ENCODE data around the gene DAZAP1. TPM values are rescaled to one million over a fixed set of nuclear protein-coding genes. Genes with fewer than 3 reads are reported as not detected.

DAZAP1 gene
- total RNA-seq, 1 donor from 2014 or later = 81.2 TPM

DNA sequence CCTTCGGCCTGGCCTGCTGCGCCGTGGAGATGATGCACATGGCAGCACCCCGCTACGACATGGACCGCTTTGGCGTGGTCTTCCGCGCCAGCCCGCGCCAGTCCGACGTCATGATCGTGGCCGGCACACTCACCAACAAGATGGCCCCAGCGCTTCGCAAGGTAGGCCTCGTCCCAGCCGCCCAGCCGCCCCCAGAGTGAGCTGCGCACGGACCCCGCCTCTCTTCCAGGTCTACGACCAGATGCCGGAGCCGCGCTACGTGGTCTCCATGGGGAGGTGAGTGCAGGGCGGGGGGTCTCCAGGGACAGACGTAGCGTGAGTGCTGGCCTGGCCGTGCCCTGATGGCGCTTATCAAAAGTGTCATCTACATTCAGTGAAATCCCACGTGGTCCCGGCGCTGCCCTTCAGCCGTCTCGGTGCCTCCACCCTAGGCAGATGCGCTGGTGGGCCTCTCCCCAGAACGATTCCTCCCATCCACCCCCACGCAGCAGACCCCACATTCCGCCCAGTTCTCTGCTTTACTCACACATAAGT is 16.4 kb upstream of the DAZAP1 start:
- no peak for DNase-seq (ENCODE audit: low spot score)
- intact Hi-C loops (cut with DNase I) = no loop called here

DNA sequence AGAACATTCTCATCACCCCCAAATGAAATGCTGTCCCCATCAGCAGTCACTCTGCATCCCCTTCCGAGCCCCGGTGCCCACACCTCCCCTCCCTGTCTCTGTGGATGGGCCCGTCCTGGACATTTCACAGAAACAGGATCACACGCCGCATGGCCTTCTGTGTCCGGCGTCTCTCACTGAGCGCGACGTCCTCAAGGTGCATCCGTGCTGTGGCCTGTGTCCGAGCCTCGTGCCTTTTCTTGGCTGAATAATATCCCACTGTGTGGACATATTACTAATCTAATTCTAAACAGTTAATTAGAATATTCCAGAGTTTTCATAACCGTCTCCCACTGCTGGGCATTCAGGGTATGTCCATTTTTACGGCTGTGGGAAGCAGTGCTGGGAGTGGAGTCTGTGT is 15.0 kb upstream of the DAZAP1 start:
- DNase-seq (ENCODE audit: low spot score) = no peak
- intact Hi-C loops (cut with DNase I) = no loop called here

DNA sequence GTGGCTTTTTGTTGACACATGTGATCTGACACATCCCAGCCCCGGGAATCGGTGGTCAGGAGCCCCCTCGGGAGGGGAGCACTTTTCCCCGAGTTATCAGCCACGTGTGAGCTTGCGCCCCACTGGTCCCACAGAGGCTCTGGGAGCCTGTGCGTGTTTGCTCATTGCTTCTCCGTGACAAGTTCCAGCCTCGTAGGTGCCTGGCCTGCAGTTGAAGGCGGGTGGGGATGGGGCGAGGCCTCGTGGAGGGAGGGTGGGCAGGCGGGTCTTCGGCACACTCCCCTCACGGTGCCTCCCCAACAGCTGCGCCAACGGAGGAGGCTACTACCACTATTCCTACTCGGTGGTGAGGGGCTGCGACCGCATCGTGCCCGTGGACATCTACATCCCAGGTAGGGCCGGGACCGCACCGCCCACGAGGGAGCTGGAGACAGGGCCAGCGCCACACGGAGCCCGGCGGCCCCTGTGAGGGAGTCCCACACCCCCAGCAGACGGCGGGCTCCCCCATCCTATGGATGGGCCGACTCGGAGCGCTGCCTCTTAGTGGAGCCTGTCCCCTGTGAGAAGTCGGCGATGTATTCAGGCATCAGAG is 14.4 kb upstream of the DAZAP1 start:
- DNase-seq (ENCODE audit: low spot score) = no peak
- intact Hi-C loops (cut with DNase I) = no loop called here

DNA sequence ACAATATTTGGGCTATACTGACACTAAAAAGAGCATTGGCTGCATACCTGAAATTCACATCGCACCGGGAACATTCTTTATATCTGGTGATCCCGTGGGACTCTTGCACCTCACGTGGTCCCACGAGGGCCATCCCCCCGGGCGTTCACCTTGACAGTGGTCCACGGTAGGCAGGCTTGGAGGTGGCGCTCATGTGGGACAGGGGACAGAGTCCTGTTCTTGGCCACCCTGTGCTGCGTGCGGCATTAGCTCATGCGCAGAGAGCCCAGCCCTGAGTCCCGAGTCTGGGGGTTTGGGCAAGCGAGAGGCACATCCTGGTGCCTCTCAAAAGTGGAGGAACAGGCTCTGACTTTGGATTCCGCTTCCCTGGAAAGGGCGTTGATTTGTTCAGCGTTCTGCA is 13.5 kb upstream of the DAZAP1 start:
- intact Hi-C loops (cut with DNase I) = no loop called here
- no peak for DNase-seq (ENCODE audit: low spot score)

DNA sequence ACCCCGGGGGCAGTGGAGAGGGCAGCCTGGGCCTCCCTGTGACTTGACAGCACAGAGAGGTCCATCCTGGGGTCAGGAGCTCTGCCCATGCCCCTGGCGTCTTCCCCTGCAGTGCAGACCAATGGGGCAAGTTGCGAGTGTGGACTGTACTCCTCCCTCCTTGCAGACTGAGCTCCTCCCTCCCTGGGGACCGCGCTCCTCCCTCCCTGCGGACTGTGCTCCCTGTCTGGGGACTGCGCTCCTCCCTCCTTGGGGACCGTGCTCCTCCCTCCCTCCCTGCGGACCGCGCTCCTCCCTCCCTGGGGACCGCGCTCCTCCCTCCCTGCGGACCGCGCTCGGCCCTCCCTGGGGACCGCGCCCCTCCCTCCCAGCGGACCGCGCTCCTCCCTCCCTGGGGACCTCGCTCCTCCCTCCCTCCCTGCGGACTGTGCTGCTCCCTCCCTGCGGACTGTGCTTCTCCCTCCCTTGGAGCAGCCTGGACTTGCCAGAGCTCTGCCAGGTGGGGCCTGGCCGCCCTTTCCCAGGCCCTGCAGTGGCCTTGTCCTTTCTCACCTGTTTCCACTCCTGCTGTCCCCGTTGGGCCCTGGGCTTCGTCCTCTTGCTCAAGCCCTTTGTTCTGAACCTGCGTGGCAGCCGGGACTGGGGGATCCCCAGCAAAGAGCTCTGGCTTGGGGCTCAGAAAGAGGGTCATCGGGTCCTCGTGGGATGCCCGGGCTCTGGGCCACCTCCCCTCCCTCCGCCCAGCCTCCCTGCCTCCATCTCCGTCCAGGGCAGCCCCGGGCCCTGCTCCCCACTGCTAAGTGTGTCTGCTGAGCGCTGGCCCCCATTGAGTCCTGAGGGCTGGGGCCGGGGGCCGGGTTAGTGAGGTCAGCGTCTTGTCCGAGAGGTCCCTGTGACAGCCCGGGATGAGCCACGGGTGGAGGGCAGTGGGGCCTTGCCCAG is 12.9 kb upstream of the DAZAP1 start:
- no peak for DNase-seq (ENCODE audit: low spot score)
- intact Hi-C loops (cut with DNase I) = no loop called here

DNA sequence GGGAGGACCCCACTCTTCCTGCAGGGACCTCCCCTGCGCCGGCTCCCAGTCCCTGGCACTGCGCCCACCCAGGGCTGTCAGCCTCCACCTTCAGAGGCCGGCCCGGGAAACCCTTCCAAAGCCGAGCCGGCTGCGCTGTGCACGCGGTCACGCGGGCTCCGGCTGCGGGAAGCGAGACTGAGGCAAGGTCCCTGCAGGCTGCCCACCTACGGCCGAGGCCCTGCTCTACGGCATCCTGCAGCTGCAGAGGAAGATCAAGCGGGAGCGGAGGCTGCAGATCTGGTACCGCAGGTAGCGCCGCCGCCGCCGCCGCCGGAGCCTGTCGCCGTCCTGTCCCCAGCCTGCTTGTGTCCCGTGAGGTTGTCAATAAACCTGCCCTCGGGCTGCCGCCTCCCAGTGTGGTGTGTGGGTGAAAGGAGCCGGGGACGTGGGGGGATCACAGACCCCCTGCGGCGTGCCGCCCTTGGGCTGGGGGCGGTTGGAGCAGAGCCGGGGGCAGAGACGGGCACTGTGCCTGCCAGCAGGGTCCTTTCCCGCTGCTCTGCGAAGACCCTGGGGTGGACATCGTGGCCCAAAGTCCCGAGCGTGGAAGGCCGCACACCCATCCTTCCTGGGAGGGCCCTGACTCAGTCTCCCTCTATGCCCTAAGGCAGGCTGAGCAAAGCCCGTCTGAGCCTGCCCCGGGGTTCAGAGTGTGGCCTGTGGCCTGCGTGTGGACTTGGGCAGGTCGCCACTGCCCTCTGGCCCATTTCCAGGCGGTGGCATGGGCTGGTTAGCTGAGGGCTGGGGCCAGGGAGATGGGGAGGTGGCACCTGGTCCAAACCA is 12.0 kb upstream of the DAZAP1 start:
- intact Hi-C loops (cut with DNase I) = no loop called here
- DNase-seq (ENCODE audit: low spot score) = no peak

DNA sequence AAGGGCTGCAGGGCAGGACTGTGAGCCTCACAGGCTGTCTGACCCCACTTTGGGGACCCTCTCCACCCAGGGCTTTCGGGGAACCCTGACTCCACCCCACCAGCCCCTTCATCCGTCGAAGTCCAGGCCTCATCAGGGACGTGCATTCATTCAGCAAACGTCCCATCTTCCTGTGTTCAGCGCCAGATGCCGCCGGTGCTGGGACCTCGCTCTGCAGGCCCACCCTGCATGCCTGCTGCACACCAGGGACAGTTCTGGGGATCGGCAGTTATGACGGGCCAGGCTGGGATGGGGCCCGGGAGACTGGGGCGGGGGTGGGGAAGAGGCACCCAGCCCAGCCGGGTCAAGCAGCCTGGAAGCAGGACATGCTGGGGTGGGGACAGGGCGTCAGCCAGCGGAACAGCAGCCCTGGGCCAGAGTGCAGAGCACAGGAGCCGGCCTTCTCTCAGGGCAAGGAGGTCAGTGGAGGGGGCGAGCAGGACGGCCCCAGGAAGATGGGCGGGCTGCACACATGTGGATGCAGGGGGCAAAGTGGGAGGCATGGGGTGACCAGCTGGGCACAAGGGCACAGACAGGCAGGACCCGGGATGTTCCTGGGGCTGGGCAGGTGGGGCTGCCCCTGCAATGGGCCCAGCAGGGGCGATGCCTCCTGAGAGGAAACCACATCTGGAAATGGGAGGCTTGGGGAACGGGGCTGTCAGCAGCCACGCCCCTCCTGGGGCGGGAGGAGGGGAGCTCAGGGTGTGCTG is 11.2 kb upstream of the DAZAP1 start:
- no peak for DNase-seq (ENCODE audit: low spot score)
- intact Hi-C loops (cut with DNase I) = no loop called here

DNA sequence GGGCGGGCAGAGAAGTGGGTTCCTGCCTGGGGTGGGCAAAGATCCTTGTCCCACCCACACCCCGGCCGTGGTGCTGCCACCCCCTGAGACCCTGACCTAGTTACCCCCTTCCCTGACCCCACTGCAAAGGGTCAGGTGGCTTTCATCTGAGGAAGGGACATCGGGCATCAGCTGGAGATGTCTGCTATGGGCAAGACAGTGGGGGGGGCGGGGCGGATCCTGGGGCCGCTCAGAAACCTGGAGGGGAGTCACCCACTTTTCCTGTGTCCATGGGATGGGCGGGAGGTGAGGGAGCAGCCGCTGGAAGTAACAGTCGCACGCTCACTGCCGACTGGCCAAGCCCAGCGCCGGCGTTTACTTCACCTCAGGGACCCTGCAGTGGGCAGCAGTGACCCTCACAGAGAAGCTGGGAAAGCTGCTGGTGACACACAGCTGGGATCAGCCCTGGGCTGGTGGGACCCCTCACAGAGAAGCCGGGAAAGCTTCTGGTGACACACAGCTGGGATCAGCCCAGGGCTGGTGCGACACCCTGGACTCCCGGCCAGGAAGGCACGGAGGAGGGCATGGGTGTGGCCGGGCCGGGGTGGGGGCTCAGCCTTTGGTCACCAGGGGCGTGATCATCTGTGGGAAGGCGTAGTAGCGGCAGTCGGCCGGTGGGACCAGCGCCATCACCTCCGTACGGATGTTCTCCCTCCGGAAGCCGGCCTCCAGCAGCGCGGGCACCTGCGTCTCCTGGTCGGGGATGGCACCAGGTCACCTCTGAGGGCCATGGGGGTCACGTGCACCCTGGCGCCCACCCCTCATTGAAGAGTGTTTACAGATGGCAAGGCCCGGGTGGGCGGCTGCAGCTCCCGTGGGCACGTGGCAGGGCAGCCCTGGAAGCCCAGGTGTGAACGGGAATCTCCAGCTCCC is 10.4 kb upstream of the DAZAP1 start:
- DNase-seq (ENCODE audit: low spot score) = no peak
- intact Hi-C loops (cut with DNase I) = no loop called here

DNA sequence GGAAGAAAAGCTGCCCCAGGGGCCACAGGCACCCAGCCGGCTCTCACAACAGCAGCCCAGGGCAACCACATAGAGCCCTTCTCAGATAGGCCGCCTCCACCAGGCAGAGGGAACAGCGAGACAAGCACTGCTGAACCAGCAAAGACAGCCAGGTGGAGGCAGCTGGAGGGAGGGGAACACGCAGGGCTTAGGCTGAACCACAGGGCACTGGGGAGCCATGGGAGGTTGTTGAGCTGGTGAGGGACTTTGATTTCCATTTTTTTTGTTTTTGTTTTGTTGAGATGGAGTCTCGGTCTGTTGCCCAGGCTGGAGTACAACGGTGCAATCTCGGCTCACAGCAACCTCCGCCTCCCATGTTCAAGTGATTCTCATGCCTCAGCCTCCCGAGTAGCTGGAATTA is 9.5 kb upstream of the DAZAP1 start:
- DNase-seq (ENCODE audit: low spot score) = no peak
- intact Hi-C loops (cut with DNase I) = no loop called here

DNA sequence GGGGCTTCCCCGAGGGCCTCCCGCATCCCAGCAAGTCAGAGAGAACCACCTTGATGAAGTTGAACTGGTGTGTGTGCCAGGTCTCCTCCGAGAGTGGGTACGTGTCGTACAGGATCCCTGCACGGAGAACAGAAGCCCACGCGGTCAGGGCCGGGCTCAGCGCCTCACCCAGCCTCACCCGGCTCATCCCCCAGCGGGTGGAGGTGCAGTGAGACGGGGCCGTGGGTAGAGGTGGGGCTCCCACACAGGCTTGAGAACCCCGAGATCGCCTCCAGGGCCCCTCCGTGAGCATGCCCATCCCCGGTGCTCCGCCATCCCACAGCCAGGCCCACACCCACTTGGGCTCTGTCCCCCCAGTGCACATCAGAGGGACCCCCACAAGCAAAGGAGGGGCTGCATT is 8.3 kb upstream of the DAZAP1 start:
- intact Hi-C loops (cut with DNase I) = no loop called here
- DNase-seq (ENCODE audit: low spot score) = no peak

DNA sequence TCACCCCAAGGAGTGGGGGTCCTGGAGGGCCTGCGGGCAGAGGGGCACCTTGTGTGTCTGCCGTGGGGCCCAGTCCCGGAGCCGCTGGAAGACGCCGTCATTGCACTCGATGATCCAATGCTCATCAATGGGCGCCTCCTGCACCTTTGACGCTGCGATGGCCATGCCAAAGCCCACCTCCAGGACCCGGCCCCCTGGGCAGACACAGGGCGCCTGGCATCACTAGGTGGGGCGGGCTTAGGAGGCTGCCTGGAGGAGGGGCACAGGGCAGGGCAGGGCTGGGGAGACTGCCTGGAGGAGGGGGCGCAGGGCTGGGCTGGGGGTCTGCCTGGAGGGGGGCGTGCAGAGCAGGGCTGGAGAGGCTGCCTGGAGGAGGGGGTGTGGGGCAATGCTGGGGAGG is 7.6 kb upstream of the DAZAP1 start:
- DNase-seq (ENCODE audit: low spot score) = no peak
- intact Hi-C loops (cut with DNase I) = no loop called here

DNA sequence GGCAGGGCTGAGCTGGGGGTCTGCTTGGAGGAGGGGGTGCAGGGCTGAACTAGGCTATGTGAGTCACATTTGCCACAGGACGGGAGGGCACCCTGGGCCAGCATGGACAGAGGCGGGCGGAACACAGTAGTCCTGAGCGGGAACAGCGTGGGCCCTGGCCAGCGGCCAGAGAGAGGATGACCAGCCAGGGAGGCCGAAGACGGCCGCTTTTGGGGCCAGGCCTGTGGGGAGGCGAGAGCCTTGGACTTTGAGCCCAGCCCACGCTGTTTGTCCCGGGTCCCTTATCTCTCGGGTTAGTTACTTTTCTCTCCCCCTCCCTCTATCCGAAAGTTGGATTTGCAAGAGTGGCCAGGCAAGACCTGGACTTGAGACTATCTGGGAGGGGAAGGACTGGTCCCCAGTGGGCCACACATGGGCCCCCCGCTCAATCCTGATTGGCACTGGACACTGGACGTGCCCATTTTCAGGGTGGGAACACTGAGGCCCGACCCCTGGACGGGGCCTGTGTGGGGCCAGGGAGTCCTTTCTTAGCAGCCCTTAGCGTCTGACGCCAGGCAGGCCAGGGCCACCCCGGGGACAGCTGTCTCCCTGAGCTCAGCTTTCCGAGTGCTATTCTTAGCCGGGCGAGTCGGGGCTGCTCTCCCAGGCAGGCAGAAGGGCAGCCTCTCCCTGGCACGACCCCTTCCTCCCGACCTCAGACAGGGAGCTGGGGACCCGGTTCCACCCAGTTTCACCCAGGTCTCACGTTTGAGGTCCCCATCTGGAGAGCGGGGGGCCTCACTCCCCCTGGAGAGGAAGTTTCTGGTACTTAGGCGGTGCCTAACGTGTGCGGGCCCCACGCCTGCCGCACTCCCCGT is 6.9 kb upstream of the DAZAP1 start:
- intact Hi-C loops (cut with DNase I) = no loop called here
- peak; percentile 88 for DNase-seq (ENCODE audit: low spot score)

DNA sequence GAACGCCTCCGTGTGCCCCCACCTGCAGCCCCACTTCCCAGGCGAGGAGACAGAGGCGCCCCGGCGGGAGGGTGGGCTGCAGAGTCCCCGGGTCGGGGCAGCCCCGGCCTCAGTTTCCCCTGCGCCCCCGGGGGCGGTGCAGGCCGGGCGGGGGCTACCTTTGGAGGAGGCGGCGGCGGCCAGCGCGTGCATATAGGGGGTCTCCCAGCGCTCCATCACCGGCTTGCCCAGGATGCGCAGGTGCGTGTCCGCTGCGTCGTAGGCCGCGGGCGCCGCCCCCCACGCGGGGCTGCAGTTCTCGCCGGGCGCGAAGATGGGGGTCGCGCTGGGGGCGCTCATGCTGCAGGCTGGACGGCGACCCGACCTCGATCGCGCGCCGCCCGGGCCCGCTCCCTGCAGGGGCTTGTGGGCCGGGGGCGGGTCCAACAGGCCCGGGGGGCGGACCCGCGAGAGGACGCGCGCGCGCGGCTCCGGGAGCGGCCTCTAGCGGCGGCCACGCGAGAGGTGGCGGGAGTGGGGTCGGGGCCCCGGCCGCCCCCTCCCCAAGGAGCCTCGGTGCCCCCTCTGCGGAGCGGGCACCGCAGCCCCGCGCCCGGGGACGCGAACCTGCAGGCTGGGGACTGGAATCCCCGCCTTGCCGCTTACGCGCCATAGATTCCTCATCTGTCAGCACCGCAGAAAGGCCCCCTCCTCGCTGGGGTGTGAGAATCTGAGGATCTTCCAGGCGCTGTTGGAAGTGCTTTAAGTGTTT is 6.1 kb upstream of the DAZAP1 start, which contains the start of gene GAMT:
Gene GAMT, minus strand, starts transcription at position 405 of the 751 bp plus-strand sequence. Its CDS starts 66 bp downstream, at position 339.
- no peak for DNase-seq (ENCODE audit: low spot score)
- intact Hi-C loops (cut with DNase I) = no loop called here

DNA sequence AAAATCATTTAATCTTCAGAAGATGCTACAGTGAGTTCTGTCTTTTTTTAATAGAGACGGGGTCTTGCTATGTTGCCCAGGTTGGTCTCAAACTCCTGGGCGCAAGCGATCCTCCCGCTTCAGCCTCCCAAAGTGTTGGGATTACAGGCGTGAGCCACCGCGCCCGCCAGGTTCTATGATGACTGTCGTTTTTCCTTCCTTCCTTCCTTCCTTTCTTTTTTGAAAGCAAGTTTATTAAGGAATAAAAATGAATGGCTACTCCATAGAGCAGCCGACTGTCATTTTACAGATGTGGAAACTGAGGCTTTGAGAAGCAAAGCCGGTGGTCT is 5.5 kb upstream of the DAZAP1 start:
- DNase-seq (ENCODE audit: low spot score) = no peak
- intact Hi-C loops (cut with DNase I) = no loop called here

DNA sequence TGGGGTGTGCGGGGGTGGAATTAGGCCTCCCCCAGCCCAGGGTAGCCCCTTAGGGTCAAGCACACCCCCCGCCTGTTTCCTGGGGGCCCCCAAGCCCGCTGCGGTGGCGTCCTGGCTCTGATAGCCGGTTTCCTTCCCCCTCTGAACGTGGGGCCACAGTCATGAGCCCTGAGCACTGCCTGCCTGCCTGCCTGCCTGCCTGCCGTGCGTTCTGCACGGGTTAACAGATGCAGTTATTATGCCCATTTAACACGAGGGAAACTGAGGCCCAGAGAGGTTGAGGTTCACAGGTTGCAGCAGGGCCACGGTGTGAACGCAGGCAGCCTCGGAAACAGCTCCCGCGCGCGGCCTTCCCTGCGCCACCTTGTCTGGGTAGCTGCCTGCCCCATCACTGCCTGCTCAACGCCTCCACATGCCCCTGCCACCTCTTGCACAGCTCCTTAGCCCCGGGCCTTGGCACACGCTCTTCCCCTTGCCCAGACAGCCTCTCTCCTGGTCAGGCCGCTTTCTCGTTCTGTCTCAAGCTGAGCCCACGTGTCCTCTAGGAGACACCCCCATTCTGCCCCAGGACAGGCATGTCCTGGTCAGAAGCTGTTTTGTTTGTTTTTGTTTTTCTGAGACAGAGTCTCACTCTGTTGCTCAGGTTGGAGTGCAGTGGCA is 4.8 kb upstream of the DAZAP1 start:
- DNase-seq (ENCODE audit: low spot score) = no peak
- intact Hi-C loops (cut with DNase I) = no loop called here

DNA sequence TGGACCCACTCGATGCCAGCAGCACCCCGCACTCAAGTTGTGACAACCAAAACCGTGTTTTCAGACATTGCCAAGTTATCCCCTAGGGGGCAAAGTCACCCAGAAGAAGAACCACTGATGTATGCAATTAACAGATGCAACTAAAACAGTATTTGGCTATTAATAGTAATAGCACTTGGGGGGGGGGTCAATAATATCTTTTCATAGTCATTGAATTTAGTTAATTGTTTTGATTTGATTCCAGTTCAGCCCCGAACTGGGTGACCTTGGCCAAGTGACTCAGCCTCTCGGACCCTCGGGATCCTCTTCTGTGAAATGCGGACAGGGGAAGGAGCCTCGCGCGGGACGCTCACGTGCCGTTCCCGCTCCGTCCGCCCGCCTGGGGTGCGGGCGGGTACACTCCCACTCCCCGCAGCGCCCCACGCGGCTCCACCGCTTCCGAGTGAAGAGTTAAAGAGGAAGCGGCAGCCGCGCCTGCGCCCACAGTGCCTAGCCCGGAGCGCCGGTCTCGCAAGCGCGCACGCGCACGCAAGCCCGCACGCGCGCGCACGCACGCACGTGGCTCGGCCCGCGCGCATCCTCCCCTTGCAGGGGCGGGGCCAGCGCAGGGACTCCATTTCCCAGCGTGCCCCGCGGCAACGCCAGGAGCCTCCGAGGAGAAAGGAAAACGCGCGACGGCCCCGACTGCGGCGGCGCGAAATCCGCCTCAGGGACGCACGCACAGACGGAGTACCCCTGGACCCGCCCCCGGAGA is 435 bp upstream of the DAZAP1 start:
- intact Hi-C loops (cut with DNase I) = loop anchor here (5.0 kb wide), 1 partner anchor 35 kb away; no protein-coding TSS in a partner anchor

More for the DNA sequence above, 435 bp upstream of the DAZAP1 start:
- DNase-seq (ENCODE audit: low spot score) = peak; percentile 99

Measured in cardiac septum (tissue), 1 donor.